Skeletal muscle tissue (tissue), 4 donors: ENCODE data around the gene KNDC1. TPM values are rescaled to one million over a fixed set of nuclear protein-coding genes. Genes with fewer than 3 reads are reported as not detected.
"Not testable (repeated sequence)": the region's sequence is repeated elsewhere in the genome, so short reads cannot be mapped to it uniquely, and the experiment has no call there.

ENCODE experiments used
- H3K27ac ChIP-seq: one replicate; pipeline ENCODE4 v1.7.0; 2013; ENCODE audit warnings: mild to moderate bottlenecking, low read depth, low read length, inconsistent platforms
- H3K27me3 ChIP-seq, 3 donors: one replicate each; pipeline ENCODE4 v1.7.0; 2013; ENCODE audit warnings: low read length in 3 of 3; ENCODE audit not compliant: control insufficient read depth in 3 of 3, insufficient read depth in 3 of 3
- H3K36me3 ChIP-seq, 3 donors: one replicate each; pipeline ENCODE4 v1.7.0; 2013; ENCODE audit warnings: low read length in 3 of 3; ENCODE audit not compliant: control insufficient read depth in 3 of 3, insufficient read depth in 3 of 3
- H3K4me1 ChIP-seq, 3 donors: one replicate each; pipeline ENCODE4 v1.7.0; 2013; ENCODE audit warnings: low read length in 3 of 3, mild to moderate bottlenecking in 3 of 3; ENCODE audit not compliant: control insufficient read depth in 3 of 3, insufficient read depth in 3 of 3
- H3K4me3 ChIP-seq, 3 donors: one replicate each; pipeline ENCODE4 v1.7.0; 2013; ENCODE audit warnings: low read length in 3 of 3
- H3K9ac ChIP-seq, 3 donors: one replicate each; pipeline ENCODE4 v1.7.0; 2013; ENCODE audit warnings: low read length in 3 of 3, mild to moderate bottlenecking in 3 of 3, moderate library complexity in 2 of 3, low read depth in 1 of 3
- H3K9me3 ChIP-seq, 3 donors: one replicate each; pipeline ENCODE4 v1.7.0; 2013; ENCODE audit warnings: low read length in 3 of 3; ENCODE audit not compliant: control insufficient read depth in 3 of 3
- total RNA-seq: library from RNA; depleted of rRNA; stranded (reverse); fragments of >200 nt; gene quantifications from one replicate; pipeline ENCODE4 v1.2.3, GENCODE V29; 2014
- donor health status: Osteomylitis.

Gene KNDC1
- total RNA-seq, 1 donor from 2014 or later = 0.52 TPM

DNA sequence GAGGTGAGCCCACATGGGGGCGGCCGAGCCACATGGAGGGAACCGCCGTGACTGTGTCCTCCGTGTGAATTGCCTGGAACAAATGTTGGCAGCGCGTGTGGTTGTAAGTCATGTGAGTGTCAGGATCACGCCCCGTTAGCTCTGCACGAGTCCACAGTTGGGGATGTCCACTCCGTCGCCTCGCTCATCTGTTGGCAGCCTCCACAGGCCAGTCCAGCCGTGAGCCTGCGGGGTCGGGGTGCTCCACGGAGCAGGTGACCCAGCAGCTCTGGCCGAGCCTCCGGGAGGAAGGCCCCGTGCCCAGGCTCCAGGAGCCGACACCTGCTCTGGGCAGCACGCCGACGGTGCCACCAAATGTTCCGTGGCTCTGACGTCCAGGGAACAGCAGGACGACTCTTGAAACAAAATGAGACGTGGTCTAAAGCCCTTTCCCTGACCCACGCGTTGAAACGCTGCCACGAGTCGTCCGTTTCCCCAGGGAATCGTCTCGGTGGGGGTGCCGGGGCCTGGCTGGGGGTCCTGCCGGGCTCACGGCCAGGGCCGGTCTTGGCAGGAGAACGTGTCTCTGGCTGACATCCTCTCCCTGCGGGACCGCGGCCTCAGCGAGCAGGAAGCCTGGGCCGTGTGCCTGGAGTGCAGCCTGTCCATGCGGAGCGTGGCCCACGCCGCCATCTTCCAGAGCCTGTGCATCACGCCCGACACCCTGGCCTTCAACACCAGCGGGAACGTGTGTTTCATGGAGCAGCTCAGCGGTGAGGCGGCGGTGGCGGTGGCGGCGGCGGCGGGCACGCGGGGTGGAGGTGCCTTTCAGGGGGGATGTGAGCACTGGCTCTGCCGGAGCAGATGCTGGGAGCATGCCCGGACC lies 7.0 kb downstream of the KNDC1 start:
- Histone ChIP-seq H3K36me3 (no peaks in the 10 kb centered on the region), H3K27ac (no peak overlapping the region), H3K9me3 (no peaks in the 10 kb centered on the region), H3K4me1 (peaks cover 0 to 15% (median 13%) of the 10 kb centered on the region in 3 donors), H3K27me3 (peaks cover 56 to 73% (median 72%) of the 10 kb centered on the region in 3 donors), H3K9ac (no peak overlapping the region), H3K4me3 (no peak overlapping the region)

DNA sequence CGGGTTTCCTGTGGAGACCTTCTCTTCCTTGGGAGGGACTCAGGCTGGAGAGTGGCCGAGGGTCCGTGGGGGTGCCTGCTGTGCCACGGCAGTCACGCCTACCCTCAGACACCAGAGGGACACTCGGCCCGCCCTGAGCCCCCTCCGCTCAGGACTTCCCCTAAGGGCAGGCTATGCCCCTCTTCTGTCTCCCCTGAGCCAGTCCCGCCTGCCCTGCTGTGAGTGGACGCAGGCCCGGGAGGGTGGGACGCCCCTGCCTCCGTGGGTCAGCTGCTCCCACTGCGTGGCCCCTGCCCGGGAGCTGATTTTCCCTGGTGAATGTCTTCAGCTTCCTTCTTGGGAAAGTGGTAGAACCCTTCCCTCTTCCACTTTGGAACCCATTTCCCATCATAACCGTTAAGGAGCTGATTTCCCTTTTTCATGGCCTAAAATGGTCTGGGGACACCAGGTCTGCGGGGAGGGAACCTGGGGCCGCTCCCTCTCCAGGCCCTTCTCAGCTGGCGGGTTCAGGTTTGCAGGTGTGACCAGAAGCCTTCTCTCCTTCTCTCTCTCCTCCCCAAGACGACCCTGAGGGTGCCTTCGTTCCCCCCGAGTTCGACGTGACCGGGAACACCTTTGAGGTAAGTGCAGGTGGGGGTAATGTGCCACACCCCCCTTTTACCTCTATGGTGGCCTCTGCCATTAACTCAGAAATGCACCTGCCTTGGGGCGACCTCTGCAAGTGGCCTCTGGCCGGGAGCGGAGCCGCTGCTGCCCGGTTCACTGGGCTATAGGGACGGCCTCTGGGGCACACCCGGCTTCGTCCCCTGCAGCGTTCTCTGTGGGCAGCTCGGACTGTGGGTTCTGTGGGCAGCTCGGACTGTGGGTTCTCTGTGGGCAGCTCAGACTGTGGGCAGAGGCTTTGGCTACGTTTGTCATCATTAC lies 7.9 kb downstream of the KNDC1 start:
- H3K4me3 ChIP-seq = no peak overlapping the region
- H3K36me3 ChIP-seq = no peaks in the 10 kb centered on the region
- H3K4me1 ChIP-seq = peaks cover 0 to 8% (median 7%) of the 10 kb centered on the region in 3 donors
- H3K9me3 ChIP-seq = no peaks in the 10 kb centered on the region
- H3K9ac ChIP-seq = no peak overlapping the region
- H3K27me3 ChIP-seq = peaks cover 47 to 64% (median 63%) of the 10 kb centered on the region in 3 donors
- no peak overlapping the region for H3K27ac ChIP-seq

DNA sequence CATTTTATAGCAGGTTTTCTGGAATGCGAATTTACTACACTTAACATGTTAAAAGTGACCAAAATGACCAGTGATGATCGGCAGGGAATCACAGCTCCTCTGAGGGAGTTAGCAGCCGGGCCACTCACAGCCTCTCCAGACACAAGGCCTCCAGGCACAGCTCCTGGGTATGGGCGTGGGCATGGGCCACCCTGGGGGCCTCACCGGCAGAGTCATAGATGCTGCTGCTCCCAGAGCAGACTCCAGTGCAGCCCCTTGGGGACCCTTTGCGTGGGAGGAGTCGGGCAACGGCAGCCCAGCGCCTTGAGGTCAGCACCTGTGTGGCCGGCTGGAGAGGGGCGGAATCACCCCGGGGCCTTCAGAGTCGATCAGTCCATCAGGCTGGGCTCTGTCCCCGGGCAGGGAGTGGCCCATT lies 8.6 kb downstream of the KNDC1 start:
- Histone ChIP-seq H3K9ac (no peak overlapping the region), H3K27ac (no peak overlapping the region), H3K4me3 (no peak overlapping the region), H3K27me3 (peaks cover 41 to 59% (median 58%) of the 10 kb centered on the region in 3 donors), H3K36me3 (no peaks in the 10 kb centered on the region), H3K4me1 (peaks cover 0 to 8% (median 3%) of the 10 kb centered on the region in 3 donors), H3K9me3 (no peaks in the 10 kb centered on the region)

DNA sequence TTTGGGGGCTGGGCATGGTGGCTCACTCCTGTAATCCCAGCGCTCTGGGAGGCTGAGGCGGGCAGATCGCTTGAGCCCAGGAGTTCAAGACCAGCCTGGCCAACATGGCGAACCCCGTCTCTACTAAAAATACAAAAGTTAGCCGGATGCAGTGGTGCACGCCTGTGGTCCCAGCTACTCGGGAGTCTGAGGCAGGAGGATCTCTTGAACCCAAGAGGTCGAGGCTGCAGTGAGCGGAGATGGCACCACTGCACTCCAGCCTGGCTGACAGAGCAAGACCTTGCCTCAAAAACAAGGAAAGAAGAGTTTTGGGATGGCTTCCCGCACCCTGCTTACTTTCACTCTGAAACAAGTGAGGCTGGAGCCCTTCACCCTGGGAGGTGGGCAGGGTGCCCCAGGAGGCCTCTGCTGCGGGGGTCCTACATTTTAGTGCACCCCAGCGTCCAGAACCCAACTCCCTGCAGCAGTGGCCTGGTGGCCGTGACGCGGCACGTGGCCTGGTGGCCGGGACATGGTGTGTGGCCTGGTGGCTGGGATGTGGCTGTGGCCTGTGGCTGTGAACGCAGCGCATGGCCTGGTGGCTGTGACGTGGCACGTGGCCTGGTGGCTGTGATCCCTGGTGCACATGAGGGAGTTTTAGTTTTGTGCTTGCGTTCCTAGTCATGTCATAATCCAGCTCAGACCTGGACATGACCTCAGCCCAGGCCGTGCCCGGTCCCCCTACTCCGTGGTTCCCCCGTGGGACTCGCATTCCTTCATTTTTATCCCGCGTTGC lies 9.3 kb downstream of the KNDC1 start:
- H3K9me3 ChIP-seq = no peaks in the 10 kb centered on the region
- H3K4me1 ChIP-seq = peaks cover 0 to 8% (median 0%) of the 10 kb centered on the region in 3 donors
- H3K27ac ChIP-seq = no peak overlapping the region
- no peak overlapping the region for H3K4me3 ChIP-seq
- peaks cover 34 to 58% (median 57%) of the 10 kb centered on the region in 3 donors for H3K27me3 ChIP-seq
- H3K36me3 ChIP-seq = no peaks in the 10 kb centered on the region
- H3K9ac ChIP-seq = no peak overlapping the region

DNA sequence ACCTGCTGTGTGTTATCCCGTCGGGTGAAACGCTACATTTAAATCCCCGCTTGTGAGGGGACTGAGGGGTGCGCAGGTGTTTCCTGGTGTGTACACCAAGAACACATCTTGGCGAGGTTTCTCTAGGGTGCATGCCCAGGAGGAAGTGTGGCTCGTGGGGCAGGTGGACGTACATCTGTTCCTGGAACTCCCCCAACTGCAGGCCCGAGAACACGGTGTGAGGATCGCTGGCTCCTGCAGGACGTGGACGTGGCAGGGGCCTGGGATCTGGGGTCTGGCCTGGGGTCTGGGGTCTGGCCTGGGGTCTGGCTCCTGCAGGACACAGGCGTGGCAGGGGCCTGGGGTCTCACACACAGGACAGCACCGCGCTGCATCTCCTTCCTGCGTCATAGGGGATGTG lies 10.1 kb downstream of the KNDC1 start:
- Histone ChIP-seq H3K9ac (no peak overlapping the region), H3K27ac (no peak overlapping the region), H3K4me1 (peaks cover 0 to 8% (median 0%) of the 10 kb centered on the region in 3 donors), H3K36me3 (no peaks in the 10 kb centered on the region), H3K9me3 (no peaks in the 10 kb centered on the region), H3K4me3 (no peak overlapping the region), H3K27me3 (peaks cover 34 to 57% (median 51%) of the 10 kb centered on the region in 3 donors)

DNA sequence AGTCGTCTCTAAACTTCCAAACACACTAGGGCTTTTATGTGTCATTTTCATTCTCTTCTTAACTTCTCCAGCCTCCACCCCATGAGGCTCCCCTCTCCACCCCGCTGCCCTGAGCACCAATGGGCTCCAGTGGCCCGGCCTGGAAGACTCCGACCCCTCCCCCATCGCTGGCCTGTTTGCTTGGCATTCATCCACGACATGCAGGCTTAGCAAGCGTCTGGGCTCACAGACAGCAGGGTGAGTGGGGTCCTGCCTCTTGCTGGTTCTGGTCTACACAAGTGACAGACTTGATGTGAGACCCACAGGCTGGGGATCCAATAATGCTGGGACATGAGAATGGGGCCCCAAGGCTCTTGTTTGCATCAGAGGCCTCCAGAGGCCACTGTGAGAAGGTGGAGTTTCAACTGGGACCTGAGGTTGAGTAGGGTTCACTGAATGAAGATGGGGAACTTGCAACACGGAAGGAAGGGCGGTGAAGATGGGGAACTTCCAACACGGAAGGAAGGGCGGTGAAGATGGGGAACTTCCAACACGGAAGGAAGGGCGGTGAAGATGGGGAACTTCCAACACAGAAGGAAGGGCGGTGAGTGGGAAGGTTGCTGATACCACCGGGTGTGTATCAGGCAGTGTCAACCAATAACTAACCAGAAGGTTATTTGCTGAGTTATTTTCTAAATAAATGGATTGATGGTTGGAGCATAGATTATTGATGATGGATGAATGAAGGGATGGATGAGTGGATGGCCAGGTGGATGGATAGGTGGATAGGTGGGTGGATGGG lies 14.0 kb downstream of the KNDC1 start:
- H3K27ac ChIP-seq = no peak overlapping the region
- H3K27me3 ChIP-seq = peaks cover 6 to 28% (median 24%) of the 10 kb centered on the region in 3 donors
- H3K36me3 ChIP-seq = no peaks in the 10 kb centered on the region
- H3K4me3 ChIP-seq = no peak overlapping the region
- H3K9me3 ChIP-seq = peaks cover 0 to 11% (median 10%) of the 10 kb centered on the region in 3 donors
- no peak overlapping the region for H3K9ac ChIP-seq
- H3K4me1 ChIP-seq = no peaks in the 10 kb centered on the region

DNA sequence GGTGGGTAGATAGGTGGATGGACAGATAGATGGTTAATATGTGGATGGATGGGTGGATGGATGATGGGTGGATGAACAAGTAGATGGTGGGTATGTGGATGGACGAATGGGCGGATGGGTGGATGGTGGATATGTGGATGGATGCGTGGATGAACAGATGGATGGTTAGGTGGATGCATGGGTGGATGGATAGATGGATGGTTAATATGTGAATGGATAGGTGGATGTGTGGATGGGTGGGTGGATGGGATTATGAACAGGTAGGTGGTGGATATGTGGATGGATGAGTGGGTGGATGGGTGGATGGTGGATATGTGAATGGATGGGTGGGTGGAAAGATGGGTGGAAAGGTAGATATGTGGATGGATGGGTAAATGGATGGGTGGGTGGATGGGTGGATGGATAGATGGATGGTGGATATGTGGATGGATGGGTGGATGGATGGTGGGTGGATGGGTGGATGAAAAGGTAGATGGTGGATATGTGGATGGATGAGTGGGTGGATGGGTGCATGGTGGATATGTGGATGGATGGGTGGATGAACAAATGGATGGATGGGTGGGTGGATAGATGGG lies 14.8 kb downstream of the KNDC1 start:
- Histone ChIP-seq H3K4me1 (no peaks in the 10 kb centered on the region), H3K27ac (no peak overlapping the region), H3K4me3 (no peak overlapping the region), H3K9ac (no peak overlapping the region), H3K9me3 (peaks cover 0 to 11% (median 10%) of the 10 kb centered on the region in 3 donors), H3K27me3 (peaks cover 6 to 29% (median 27%) of the 10 kb centered on the region in 3 donors), H3K36me3 (no peaks in the 10 kb centered on the region)

DNA sequence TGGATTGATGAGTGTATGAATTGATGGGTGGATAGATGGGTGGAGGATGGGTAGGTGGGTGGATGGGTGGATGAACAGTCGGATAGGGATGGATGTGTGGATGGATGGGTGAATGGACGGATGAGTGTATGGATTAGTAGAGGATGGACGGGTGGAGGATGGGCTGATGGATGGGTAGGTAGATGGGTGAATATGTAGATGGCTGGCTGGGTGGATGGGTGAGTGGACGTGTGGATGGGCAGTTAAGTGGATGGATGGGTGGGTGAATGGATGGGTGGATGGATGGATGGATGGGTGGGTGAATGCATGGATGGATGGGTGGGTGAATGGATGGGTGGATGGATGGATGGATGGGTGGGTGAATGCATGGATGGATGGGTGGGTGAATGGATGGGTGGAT lies 15.6 kb downstream of the KNDC1 start:
- H3K36me3 ChIP-seq, H3K27ac ChIP-seq, H3K9ac ChIP-seq, H3K4me3 ChIP-seq, H3K4me1 ChIP-seq: not testable (repeated sequence)
- peaks cover 7 to 34% (median 28%) of the 10 kb centered on the region in 3 donors for H3K27me3 ChIP-seq
- H3K9me3 ChIP-seq = peaks cover 0 to 11% (median 10%) of the 10 kb centered on the region in 3 donors
